GM12891 (cell line): ENCODE data around the gene ZMYM5.

ENCODE experiments used
- POLR2A ChIP-seq: IDR thresholded peaks from 2 replicates; pipeline ENCODE4 v1.6.1; 2011; ENCODE audit warnings: low read depth, low read length, control low read depth
- POLR2AphosphoS5 ChIP-seq: IDR thresholded peaks from 2 replicates; pipeline ENCODE4 v1.6.1; 2011; ENCODE audit warnings: low read depth, low read length, control low read depth

DNA sequence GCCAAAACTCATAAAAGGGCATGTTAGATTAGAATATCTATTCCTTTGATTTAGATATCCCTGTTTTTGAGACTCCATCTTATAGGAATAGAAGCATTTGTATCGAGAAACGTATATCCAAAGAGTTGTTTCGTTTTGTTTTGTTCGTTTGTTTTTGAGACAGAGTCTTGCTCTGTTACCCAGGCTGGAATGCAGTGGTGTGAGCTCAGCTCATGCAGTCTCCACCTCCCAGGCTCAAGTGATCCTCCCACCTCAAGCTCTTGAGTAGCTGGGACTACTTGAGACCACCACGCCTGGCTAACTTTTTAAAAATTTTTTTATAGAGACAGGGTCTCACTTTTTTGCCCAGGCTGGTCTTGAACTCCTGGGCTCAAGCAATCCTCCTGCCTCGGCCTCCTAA, 26.6 kb upstream of the ZMYM5 start:
- TF ChIP-seq POLR2A = no peak
- TF ChIP-seq POLR2AphosphoS5 = no peak
